ENCODE data around the gene SLC18A2. TPM values are rescaled to one million over a fixed set of nuclear protein-coding genes. Genes with fewer than 3 reads are reported as not detected.

The SLC18A2 gene
- total RNA-seq, 1 donor from 2014 or later, result 12.0 TPM

DNA sequence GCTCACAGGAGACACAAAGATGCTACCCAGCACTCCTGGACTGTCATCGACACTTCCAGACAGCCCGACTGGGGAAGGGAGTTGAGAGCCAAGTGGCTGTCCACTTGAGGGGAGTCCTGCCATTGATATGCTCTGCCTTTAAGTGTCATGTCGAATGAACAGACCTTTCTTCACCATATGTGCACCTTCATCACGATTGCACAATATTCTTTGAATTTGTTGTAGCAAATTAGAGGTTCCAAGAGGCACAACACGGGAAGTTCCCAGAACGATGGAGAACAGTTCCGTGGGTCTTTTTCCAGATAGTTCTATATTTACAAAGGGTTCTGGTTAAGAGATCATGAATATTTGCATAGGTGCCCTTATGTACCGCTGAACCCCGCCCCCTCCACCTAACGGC, 16.0 kb downstream of the SLC18A2 start:
- Mint-ChIP-seq H3K27me3 (ENCODE audit: unreplicated experiment) (peaks cover 11% of the 10 kb centered on the region), H3K9me3 (ENCODE audit: unreplicated experiment) (peaks cover 10% of the 10 kb centered on the region), H3K4me1 (ENCODE audit: low read depth, unreplicated experiment) (peaks cover 44% of the 10 kb centered on the region)

DNA sequence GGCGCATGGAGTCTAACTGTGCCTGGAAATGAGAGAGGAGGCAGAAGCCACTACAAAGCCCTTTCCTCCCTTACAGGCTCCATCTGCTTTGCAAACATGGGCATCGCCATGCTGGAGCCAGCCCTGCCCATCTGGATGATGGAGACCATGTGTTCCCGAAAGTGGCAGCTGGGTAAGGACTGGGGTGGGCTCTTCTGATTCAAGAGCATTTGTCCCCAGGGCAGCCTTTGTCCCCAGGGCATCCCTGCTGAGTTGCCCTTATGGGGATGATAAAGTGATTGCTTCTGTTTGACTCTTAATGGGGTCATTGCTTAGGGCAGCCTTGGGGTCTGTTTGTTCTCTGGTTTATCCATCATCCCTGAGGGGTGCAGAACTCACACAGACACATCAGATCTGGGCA, 16.8 kb downstream of the SLC18A2 start:
- Mint-ChIP-seq H3K36me3 (ENCODE audit: unreplicated experiment) (no peaks in the 10 kb centered on the region), H3K27me3 (ENCODE audit: unreplicated experiment) (peaks cover 11% of the 10 kb centered on the region), H3K27ac (ENCODE audit: unreplicated experiment) (peak overlapping the region; percentile 93), H3K4me3 (ENCODE audit: unreplicated experiment) (peak overlapping the region; percentile 64), H3K4me1 (ENCODE audit: low read depth, unreplicated experiment) (peaks cover 39% of the 10 kb centered on the region), H3K9me3 (ENCODE audit: unreplicated experiment) (peaks cover 10% of the 10 kb centered on the region)
- TF ChIP-seq, protein P1, sequence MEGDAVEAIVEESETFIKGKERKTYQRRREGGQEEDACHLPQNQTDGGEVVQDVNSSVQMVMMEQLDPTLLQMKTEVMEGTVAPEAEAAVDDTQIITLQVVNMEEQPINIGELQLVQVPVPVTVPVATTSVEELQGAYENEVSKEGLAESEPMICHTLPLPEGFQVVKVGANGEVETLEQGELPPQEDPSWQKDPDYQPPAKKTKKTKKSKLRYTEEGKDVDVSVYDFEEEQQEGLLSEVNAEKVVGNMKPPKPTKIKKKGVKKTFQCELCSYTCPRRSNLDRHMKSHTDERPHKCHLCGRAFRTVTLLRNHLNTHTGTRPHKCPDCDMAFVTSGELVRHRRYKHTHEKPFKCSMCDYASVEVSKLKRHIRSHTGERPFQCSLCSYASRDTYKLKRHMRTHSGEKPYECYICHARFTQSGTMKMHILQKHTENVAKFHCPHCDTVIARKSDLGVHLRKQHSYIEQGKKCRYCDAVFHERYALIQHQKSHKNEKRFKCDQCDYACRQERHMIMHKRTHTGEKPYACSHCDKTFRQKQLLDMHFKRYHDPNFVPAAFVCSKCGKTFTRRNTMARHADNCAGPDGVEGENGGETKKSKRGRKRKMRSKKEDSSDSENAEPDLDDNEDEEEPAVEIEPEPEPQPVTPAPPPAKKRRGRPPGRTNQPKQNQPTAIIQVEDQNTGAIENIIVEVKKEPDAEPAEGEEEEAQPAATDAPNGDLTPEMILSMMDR (IDR thresholded peaks at IDR 0.05; ENCODE audit: partially characterized antibody, unreplicated experiment), result no peak
- peak; percentile 86 for DNase-seq

More for the DNA sequence above, 16.0 kb downstream of the SLC18A2 start:
- Mint-ChIP-seq H3K27ac (ENCODE audit: unreplicated experiment) (peak overlapping the region; percentile 93), H3K36me3 (ENCODE audit: unreplicated experiment) (no peaks in the 10 kb centered on the region), H3K4me3 (ENCODE audit: unreplicated experiment) (no peak overlapping the region)
- TF ChIP-seq, protein P1 (IDR thresholded peaks at IDR 0.05; ENCODE audit: partially characterized antibody, unreplicated experiment), result no peak
- no peak for DNase-seq

DNA sequence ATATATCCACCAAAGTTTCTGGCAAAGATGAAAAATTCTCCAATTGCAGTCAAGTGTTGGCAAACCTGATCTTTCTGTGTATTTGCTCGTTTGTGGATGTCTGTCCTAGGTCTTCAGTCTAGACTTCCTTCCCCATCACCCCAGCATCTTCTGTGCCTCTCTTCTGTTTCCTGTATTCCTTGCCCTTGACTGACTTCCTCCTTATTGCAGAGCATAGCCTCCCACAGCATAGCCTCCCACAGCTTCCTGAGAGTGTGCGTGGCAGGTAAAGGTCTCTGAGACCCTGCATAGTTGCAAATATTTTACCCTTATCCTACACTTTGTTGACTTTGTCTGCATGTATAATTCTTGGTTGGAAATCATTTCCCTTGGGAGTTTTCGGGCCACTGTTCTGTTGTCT, 18.4 kb downstream of the SLC18A2 start:
- peaks cover 10% of the 10 kb centered on the region for H3K9me3 Mint-ChIP-seq (ENCODE audit: unreplicated experiment)
- no peaks in the 10 kb centered on the region for H3K36me3 Mint-ChIP-seq (ENCODE audit: unreplicated experiment)
- H3K4me3 Mint-ChIP-seq (ENCODE audit: unreplicated experiment), result no peak overlapping the region
- H3K27me3 Mint-ChIP-seq (ENCODE audit: unreplicated experiment), result peaks cover 11% of the 10 kb centered on the region
- H3K27ac Mint-ChIP-seq (ENCODE audit: unreplicated experiment), result no peak overlapping the region
- DNase-seq, result no peak
- H3K4me1 Mint-ChIP-seq (ENCODE audit: low read depth, unreplicated experiment), result peaks cover 40% of the 10 kb centered on the region
- TF ChIP-seq, protein P1 (IDR thresholded peaks at IDR 0.05; ENCODE audit: partially characterized antibody, unreplicated experiment), result no peak

DNA sequence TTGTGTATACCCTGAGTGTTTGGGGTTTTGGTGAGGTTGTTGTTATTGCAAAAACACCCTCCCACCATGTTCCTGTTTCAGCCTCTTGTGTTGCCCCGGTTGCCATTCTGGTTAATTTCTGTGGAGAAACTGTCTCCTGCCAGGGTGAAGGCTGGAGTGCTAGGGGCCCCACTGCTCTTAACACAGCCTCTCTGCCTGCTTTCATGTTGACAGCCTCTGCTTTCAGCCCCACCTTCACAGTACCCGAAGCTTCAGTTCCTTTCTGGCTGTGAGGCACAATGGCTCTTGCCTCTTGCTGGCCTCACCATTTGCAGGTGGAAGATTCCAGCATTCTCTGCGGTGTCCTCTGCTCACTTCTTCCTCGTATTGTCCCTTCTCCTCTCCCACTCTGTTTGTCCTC, 19.2 kb downstream of the SLC18A2 start:
- TF ChIP-seq, protein P1 (IDR thresholded peaks at IDR 0.05; ENCODE audit: partially characterized antibody, unreplicated experiment), result no peak
- DNase-seq, result no peak
- peaks cover 7% of the 10 kb centered on the region for H3K36me3 Mint-ChIP-seq (ENCODE audit: unreplicated experiment)
- H3K27me3 Mint-ChIP-seq (ENCODE audit: unreplicated experiment), result peaks cover 11% of the 10 kb centered on the region
- no peak overlapping the region for H3K27ac Mint-ChIP-seq (ENCODE audit: unreplicated experiment)
- H3K4me3 Mint-ChIP-seq (ENCODE audit: unreplicated experiment), result no peak overlapping the region
- peaks cover 43% of the 10 kb centered on the region for H3K4me1 Mint-ChIP-seq (ENCODE audit: low read depth, unreplicated experiment)
- peaks cover 13% of the 10 kb centered on the region for H3K9me3 Mint-ChIP-seq (ENCODE audit: unreplicated experiment)

DNA sequence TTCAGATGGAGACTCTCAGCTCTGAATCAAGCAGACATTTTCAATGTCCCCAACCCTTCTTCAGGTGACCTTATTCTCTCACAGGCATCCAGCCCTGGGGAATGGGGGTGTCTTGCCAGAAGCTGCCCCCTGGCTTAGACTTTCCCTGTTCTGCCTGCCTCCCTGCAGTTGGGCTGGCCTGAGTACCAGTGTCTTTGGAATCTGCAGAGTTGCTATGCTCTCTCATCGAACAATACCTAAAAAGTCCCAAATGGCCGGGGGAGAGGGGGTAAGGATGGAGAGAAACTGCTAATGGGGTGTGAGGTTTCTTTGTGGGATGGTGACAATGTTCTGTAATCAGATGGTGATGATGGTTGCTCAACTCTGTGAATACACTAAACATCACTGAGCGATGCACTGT, 20.6 kb downstream of the SLC18A2 start:
- Mint-ChIP-seq H3K27me3 (ENCODE audit: unreplicated experiment) (peaks cover 11% of the 10 kb centered on the region), H3K9me3 (ENCODE audit: unreplicated experiment) (peaks cover 13% of the 10 kb centered on the region), H3K4me3 (ENCODE audit: unreplicated experiment) (no peak overlapping the region), H3K36me3 (ENCODE audit: unreplicated experiment) (peaks cover 8% of the 10 kb centered on the region), H3K4me1 (ENCODE audit: low read depth, unreplicated experiment) (peaks cover 47% of the 10 kb centered on the region), H3K27ac (ENCODE audit: unreplicated experiment) (no peak overlapping the region)
- DNase-seq, result no peak
- TF ChIP-seq, protein P1 (IDR thresholded peaks at IDR 0.05; ENCODE audit: partially characterized antibody, unreplicated experiment), result no peak
